Esophagus muscularis mucosa (tissue), 4 donors: ENCODE measurements around the gene ANO10.

Experiments used
- EP300 ChIP-seq: sonication (generic); formaldehyde crosslinking; IDR thresholded peaks from one replicate; pipeline ENCODE4 v1.6.1; 2017; ENCODE audit warnings: antibody characterized with exemption
- POLR2AphosphoS5 ChIP-seq, 2 donors: sonication (generic); formaldehyde crosslinking; IDR thresholded peaks; one replicate each; pipeline ENCODE4 v1.6.1; 2017; ENCODE audit warnings: antibody characterized with exemption in 2 of 2
- TF ChIP-seq, protein P1 (sequence below), 3 experiments: fragments of 200-600 bp in 2 of 3; fragments of 450-650 bp in 1 of 3; sonication (generic) in 2 of 3; IDR thresholded peaks; one replicate each; pipeline ENCODE4 v1.5.1; 2017 to 2019; ENCODE audit warnings: antibody characterized with exemption in 3 of 3, mild to moderate bottlenecking in 2 of 3, moderate library complexity in 1 of 3

- TF ChIP-seq, protein P1, sequence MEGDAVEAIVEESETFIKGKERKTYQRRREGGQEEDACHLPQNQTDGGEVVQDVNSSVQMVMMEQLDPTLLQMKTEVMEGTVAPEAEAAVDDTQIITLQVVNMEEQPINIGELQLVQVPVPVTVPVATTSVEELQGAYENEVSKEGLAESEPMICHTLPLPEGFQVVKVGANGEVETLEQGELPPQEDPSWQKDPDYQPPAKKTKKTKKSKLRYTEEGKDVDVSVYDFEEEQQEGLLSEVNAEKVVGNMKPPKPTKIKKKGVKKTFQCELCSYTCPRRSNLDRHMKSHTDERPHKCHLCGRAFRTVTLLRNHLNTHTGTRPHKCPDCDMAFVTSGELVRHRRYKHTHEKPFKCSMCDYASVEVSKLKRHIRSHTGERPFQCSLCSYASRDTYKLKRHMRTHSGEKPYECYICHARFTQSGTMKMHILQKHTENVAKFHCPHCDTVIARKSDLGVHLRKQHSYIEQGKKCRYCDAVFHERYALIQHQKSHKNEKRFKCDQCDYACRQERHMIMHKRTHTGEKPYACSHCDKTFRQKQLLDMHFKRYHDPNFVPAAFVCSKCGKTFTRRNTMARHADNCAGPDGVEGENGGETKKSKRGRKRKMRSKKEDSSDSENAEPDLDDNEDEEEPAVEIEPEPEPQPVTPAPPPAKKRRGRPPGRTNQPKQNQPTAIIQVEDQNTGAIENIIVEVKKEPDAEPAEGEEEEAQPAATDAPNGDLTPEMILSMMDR (IDR thresholded peaks at IDR 0.05): no peak
- TF ChIP-seq EP300: no peak
- no peak for TF ChIP-seq POLR2AphosphoS5 (IDR thresholded peaks at IDR 0.05)
These were observed 11.2 kb upstream of the ANO10 start for GRCh38 chr3:43632986-43633385.
